K562 (cell line): Measurements from ENCODE around the gene ALCAM. TPM values are rescaled to one million over a fixed set of nuclear protein-coding genes. Genes with fewer than 3 reads are reported as not detected.

Source experiments
- ATAC-seq: fragments of 200-7000 bp; cut with Tn5 transposase; 3 replicates; pipeline ENCODE4 v1.9.1; 2020; ENCODE audit warnings: moderate library complexity
- BruUV-seq: library from RNA; stranded (reverse); fragments of 400-500 nt; replicated peaks from 2 replicates; lab custom pipeline; 2021; lab: Mats Ljungman, UMichigan
- CTCF ChIA-PET: fragments of 300-600 bp; formaldehyde crosslinking; extraction: SDS; loops from one replicate; lab custom pipeline; 2021; ENCODE audit warnings: low intra/inter-chr PET ratio; lab: Yijun Ruan, JAX
- POLR2A ChIA-PET: fragments of 300-600, 350-650 bp; sonication (Branson Sonifier 250); formaldehyde crosslinking; extraction: SDS; loops from one replicate; lab custom pipeline; 2021; ENCODE audit warnings: antibody characterized with exemption, inconsistent platforms; lab: Yijun Ruan, JAX
- DNase-seq, 4 experiments: peaks; one replicate each; pipeline versions ENCODE4 v3.0.0 to v3.0.0-alpha.2; 2011 to 2018; ENCODE audit warnings: low spot score in 3 of 4, mixed read lengths in 3 of 4; ENCODE audit errors: extremely low read depth in 1 of 4
- FAIRE-seq: peaks from 2 replicates; lab custom pipeline; 2011; peaks lifted over from hg19 to GRCh38; lab: Jason Lieb, UNC
- H2AFZ ChIP-seq: 2 replicates; pipeline ENCODE4 v1.6.0; 2011; ENCODE audit warnings: low read depth, low read length, control low read depth, inconsistent platforms
- H3K27ac ChIP-seq: fragments of 200-600 bp; 3 replicates; pipeline ENCODE4 v1.8.0; 2011; ENCODE audit warnings: low read depth, mild to moderate bottlenecking, control low read depth, inconsistent platforms, low read length, moderate library complexity, mixed read lengths; ENCODE audit errors: extremely low read depth
- H3K27me3 ChIP-seq, 2 experiments: fragments of 300-600 bp in 1 of 2; 2 replicates in 1 of 2; 3 replicates in 1 of 2; pipeline versions ENCODE4 v1.6.0 to v1.8.0; 2011; ENCODE audit warnings: inconsistent platforms in 2 of 2, low read length in 2 of 2, mild to moderate bottlenecking in 1 of 2, mixed read lengths in 1 of 2, moderate library complexity in 1 of 2; ENCODE audit not compliant: control insufficient read depth in 2 of 2, insufficient read depth in 2 of 2
- H3K36me3 ChIP-seq: fragments of 300-600 bp; 3 replicates; pipeline ENCODE4 v1.8.0; 2011; ENCODE audit warnings: mild to moderate bottlenecking, low read length, inconsistent platforms; ENCODE audit not compliant: control insufficient read depth, insufficient read depth
- H3K4me1 ChIP-seq, 2 experiments: fragments of 200-600 bp in 1 of 2; replicated peaks in 1 of 2; 2 replicates in 1 of 2; 3 replicates in 1 of 2; pipeline versions ENCODE4 v1.5.1 to v1.8.0; 2011; ENCODE audit warnings: inconsistent platforms in 2 of 2, low read length in 2 of 2, mild to moderate bottlenecking in 1 of 2, mixed read lengths in 1 of 2, moderate library complexity in 1 of 2; ENCODE audit not compliant: control insufficient read depth in 2 of 2, insufficient read depth in 2 of 2
- H3K4me2 ChIP-seq: 2 replicates; pipeline ENCODE4 v1.6.1; 2011; ENCODE audit warnings: low read length, control low read depth, inconsistent platforms, mixed read lengths; ENCODE audit not compliant: insufficient read depth
- H3K4me3 ChIP-seq: fragments of 200-600 bp; sonication (generic), shearing (Covaris generic); 2 replicates; pipeline ENCODE4 v1.5.1; 2016; ENCODE audit warnings: control low read depth, inconsistent platforms
- H3K79me2 ChIP-seq: fragments of 200-600 bp; 3 replicates; pipeline ENCODE4 v1.8.0; 2011; ENCODE audit warnings: low read length, inconsistent platforms; ENCODE audit not compliant: control insufficient read depth, insufficient read depth
- H3K9ac ChIP-seq, 2 experiments: 2 replicates each; pipeline versions ENCODE4 v1.6.0 to v1.6.1; 2011; ENCODE audit warnings: low read depth in 2 of 2, low read length in 2 of 2, control low read depth in 1 of 2, inconsistent platforms in 1 of 2, mild to moderate bottlenecking in 1 of 2, mixed read lengths in 1 of 2; ENCODE audit not compliant: insufficient read depth in 1 of 2
- H3K9me1 ChIP-seq: one replicate; pipeline ENCODE4 v1.6.0; 2011; ENCODE audit warnings: inconsistent platforms, mild to moderate bottlenecking, low read length, moderate library complexity; ENCODE audit not compliant: control insufficient read depth, insufficient read depth
- H3K9me3 ChIP-seq: replicated peaks from 2 replicates; pipeline ENCODE4 v1.5.1; 2011; ENCODE audit warnings: low read depth, low read length, inconsistent platforms; ENCODE audit not compliant: control insufficient read depth, insufficient read depth
- H4K20me1 ChIP-seq: replicated peaks from 2 replicates; pipeline ENCODE4 v1.6.1; 2011; ENCODE audit warnings: low read length, inconsistent platforms, mixed read lengths; ENCODE audit not compliant: control insufficient read depth, insufficient read depth
- CC2D1A ChIP-seq: fragments of 450-650 bp; IDR thresholded peaks from 2 replicates; pipeline ENCODE4 v1.6.1; 2017; ENCODE audit warnings: mild to moderate bottlenecking
- MAFG ChIP-seq: fragments of 450-650 bp; conservative IDR thresholded peaks from 2 replicates; pipeline ENCODE4 v1.6.1; 2016; ENCODE audit warnings: missing genetic modification characterization, missing compliant biosample characterization
- MAFK ChIP-seq: IDR thresholded peaks from 2 replicates; pipeline ENCODE4 v1.6.1; 2011; ENCODE audit warnings: low read length, improper control_type of control experiment
- MTA3 ChIP-seq: fragments of 450-650 bp; formaldehyde crosslinking; IDR thresholded peaks from 2 replicates; pipeline ENCODE4 v1.6.1; 2017; ENCODE audit warnings: mild to moderate bottlenecking, borderline replicate concordance
- NFYB ChIP-seq: IDR thresholded peaks from 2 replicates; pipeline ENCODE4 v1.6.1; 2011; ENCODE audit warnings: mild to moderate bottlenecking, moderate library complexity; ENCODE audit not compliant: insufficient read length; ENCODE audit errors: extremely low read depth
- SAFB2 ChIP-seq: fragments of 200-400 bp; formaldehyde crosslinking; IDR thresholded peaks from 2 replicates; pipeline ENCODE4 v1.6.1; 2018; ENCODE audit warnings: borderline replicate concordance, low read length, low read depth, moderate library complexity; ENCODE audit not compliant: severe bottlenecking
- SMAD2 ChIP-seq: fragments of 150-350 bp; IDR thresholded peaks from 2 replicates; pipeline ENCODE4 v1.6.1; 2014; ENCODE audit warnings: low read depth, mild to moderate bottlenecking, low read length
- SRSF3 ChIP-seq: fragments of 200-400 bp; formaldehyde crosslinking; IDR thresholded peaks from 2 replicates; pipeline ENCODE4 v1.6.1; 2016; ENCODE audit warnings: mild to moderate bottlenecking, low read length, moderate library complexity; ENCODE audit not compliant: insufficient read depth
- TEAD2 ChIP-seq: fragments of 450-650 bp; IDR thresholded peaks from 2 replicates; pipeline ENCODE4 v1.6.1; 2016; ENCODE audit warnings: missing genetic modification characterization, control low read depth, missing compliant biosample characterization
- ZFP36 ChIP-seq: fragments of 150-350 bp; IDR thresholded peaks from 2 replicates; pipeline ENCODE4 v1.6.1; 2018; ENCODE audit warnings: low read length, low read depth; ENCODE audit not compliant: partially characterized antibody
- WGBS: fragments of 100-300 bp; shearing (Covaris generic); methylation state at CpG from one replicate; pipeline ENCODE4 v1.1.6; 2016; ENCODE audit warnings: low coverage, mixed read lengths; ENCODE audit not compliant: insufficient coverage; ENCODE audit errors: missing lambda C conversion rate; 5-methylcytosine and 5-hydroxymethylcytosine counted together
- in situ Hi-C: fragments of 300-500 bp; cut with MboI; formaldehyde crosslinking; loops from 4 replicates; pipeline ENCODE4 v1.15.0; 2018; ENCODE audit warnings: inconsistent platforms, mixed read lengths
- intact Hi-C: fragments of 100-400 bp; cut with micrococcal nuclease; formaldehyde crosslinking; loops from 2 replicates; pipeline ENCODE4 v1.14.2; 2022
- polyA plus RNA-seq, 8 experiments: library from polyadenylated mRNA; depleted of rRNA in 4 of 8; stranded (reverse) in 5 of 8; unstranded in 3 of 8; fragments of >200 nt; fragmentation: Nextera tagmentation in 2 of 8; fragmentation: Illumina TruSeq in 1 of 8; extraction: Ambion mirVana in 2 of 8; extraction: Trizol in 1 of 8; gene quantifications; 2 replicates each; pipeline versions ENCODE4 v1.2.1 to v1.2.3, GENCODE V29; 2011 to 2014; ENCODE audit warnings: inconsistent platforms in 1 of 8, missing spikeins in 1 of 8
- total RNA-seq, 7 experiments: library from RNA; depleted of rRNA in 6 of 7; stranded (reverse); fragments of >200 nt in 6 of 7; fragmentation: Illumina TruSeq in 2 of 7; extraction: Trizol in 2 of 7; gene quantifications; 2 replicates each; pipeline versions ENCODE4 v1.2.1 to v1.2.3, GENCODE V29; 2011 to 2021; ENCODE audit warnings: low replicate concordance in 1 of 7
- TF ChIP-seq, protein P1 (sequence below): fragments of 450-650 bp; formaldehyde crosslinking; IDR thresholded peaks from 2 replicates; pipeline ENCODE4 v1.4.0; 2020; ENCODE audit warnings: mild to moderate bottlenecking

ALCAM gene
- total and polyA plus RNA-seq, 9 of the 15 experiments (the other 6 are each of a cell fraction or from before 2014, with no cell fraction given): 0.03 to 0.98 (median 0.14) TPM; not detected in 1

DNA sequence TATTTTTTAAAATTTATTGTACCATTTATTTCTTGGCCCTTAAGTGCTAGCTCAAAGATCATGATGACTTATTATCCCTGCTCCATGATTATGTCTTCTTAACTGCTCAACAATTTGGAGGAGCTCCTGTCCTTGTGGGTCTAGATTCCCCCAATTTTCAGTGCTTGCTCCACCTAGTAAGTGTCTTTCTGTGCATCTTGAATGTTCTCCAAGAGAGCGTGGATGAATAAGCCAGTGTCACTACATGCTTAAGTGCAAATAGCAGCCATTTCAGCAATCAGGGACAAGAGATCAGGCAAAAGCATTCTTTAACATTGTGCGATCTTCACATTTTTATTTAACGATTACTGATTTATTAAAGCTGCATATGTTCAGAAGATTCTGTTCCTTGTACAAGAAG, 99.4 kb downstream of the ALCAM start:
- TF ChIP-seq CC2D1A: no peak
- TF ChIP-seq SRSF3: no peak
- TF ChIP-seq MAFK: no peak
- no peak for TF ChIP-seq TEAD2 (tag)
- no peak for TF ChIP-seq SAFB2
- TF ChIP-seq MTA3: no peak
- no peak for TF ChIP-seq MAFG (tag)
- TF ChIP-seq, protein P1, sequence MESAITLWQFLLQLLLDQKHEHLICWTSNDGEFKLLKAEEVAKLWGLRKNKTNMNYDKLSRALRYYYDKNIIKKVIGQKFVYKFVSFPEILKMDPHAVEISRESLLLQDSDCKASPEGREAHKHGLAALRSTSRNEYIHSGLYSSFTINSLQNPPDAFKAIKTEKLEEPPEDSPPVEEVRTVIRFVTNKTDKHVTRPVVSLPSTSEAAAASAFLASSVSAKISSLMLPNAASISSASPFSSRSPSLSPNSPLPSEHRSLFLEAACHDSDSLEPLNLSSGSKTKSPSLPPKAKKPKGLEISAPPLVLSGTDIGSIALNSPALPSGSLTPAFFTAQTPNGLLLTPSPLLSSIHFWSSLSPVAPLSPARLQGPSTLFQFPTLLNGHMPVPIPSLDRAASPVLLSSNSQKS: no peak
- TF ChIP-seq SMAD2: no peak
- TF ChIP-seq NFYB: no peak
- no peak for TF ChIP-seq ZFP36
- TF ChIP-seq, all 486 proteins: peak for 0
- H3K36me3 ChIP-seq: no peaks in the 10 kb centered on the region
- no peak overlapping the region for H3K4me2 ChIP-seq
- FAIRE-seq (no peak), DNase-seq (no peak), ATAC-seq (no peak)
- intact Hi-C loops: no loop called here
- BruUV-seq: no TSS peak
- H3K27me3 ChIP-seq: no peaks in the 10 kb centered on the region
- WGBS: 3% methylated on average over 3 of the region's 3 CpGs
- H3K9me3 ChIP-seq: no peaks in the 10 kb centered on the region
- no peak overlapping the region for H3K27ac ChIP-seq
- in situ Hi-C loops: no loop called here
- ChIA-PET CTCF (no interaction called here), POLR2A (no interaction called here)
- no peaks in the 10 kb centered on the region for H3K79me2 ChIP-seq
- H3K9me1 ChIP-seq: no peaks in the 10 kb centered on the region
- H4K20me1 ChIP-seq: no peaks in the 10 kb centered on the region
- no peak overlapping the region for H2AFZ ChIP-seq
- H3K9ac ChIP-seq: no peak overlapping the region
- no peaks in the 10 kb centered on the region for H3K4me1 ChIP-seq
- H3K4me3 ChIP-seq: no peak overlapping the region
